A673 (cell line): ENCODE data around the gene SPRR1A. TPM values are rescaled to one million over a fixed set of nuclear protein-coding genes. Genes with fewer than 3 reads are reported as not detected.

Experiments used
- BruUV-seq: library from RNA; stranded (reverse); fragments of 400-500 nt; replicated peaks from 2 replicates; lab custom pipeline; 2021; lab: Mats Ljungman, UMichigan
- CTCF ChIA-PET: fragments of 300-600 bp; sonication (Branson Sonifier 250); formaldehyde crosslinking; loops from one replicate; lab custom pipeline; 2022; ENCODE audit warnings: antibody characterized with exemption; lab: Charles Lee
- POLR2A ChIA-PET: fragments of 300-600 bp; sonication (Branson Sonifier 250); formaldehyde crosslinking; loops from one replicate; lab custom pipeline; 2022; ENCODE audit warnings: antibody characterized with exemption; ENCODE audit not compliant: low non-redundant PET; lab: Charles Lee
- DNase-seq: peaks from one replicate; pipeline ENCODE4 v3.0.0-alpha.2; 2015; ENCODE audit warnings: low spot score
- H3K27ac ChIP-seq: fragments of 200-600 bp; sonication (generic); 2 replicates; pipeline ENCODE4 v1.5.1; 2016; ENCODE audit warnings: mixed run types, low read depth, mild to moderate bottlenecking, mixed read lengths, antibody characterized with exemption, low read length; ENCODE audit not compliant: poor library complexity, severe bottlenecking
- H3K27me3 ChIP-seq: fragments of 200-600 bp; sonication (generic); replicated peaks from 2 replicates; pipeline ENCODE4 v1.6.1; 2017; ENCODE audit warnings: mixed run types, low read depth, mild to moderate bottlenecking, mixed read lengths, antibody characterized with exemption, low read length; ENCODE audit not compliant: insufficient read depth, poor library complexity
- H3K36me3 ChIP-seq: fragments of 200-600 bp; sonication (generic); 2 replicates; pipeline ENCODE4 v1.6.1; 2016; ENCODE audit warnings: mixed run types, mild to moderate bottlenecking, mixed read lengths, antibody characterized with exemption, low read length; ENCODE audit not compliant: insufficient read depth, poor library complexity, severe bottlenecking
- H3K4me1 ChIP-seq: fragments of 200-600 bp; sonication (generic); 2 replicates; pipeline ENCODE4 v1.6.1; 2017; ENCODE audit warnings: mixed run types, mild to moderate bottlenecking, mixed read lengths, antibody characterized with exemption, low read length; ENCODE audit not compliant: insufficient read depth, poor library complexity, severe bottlenecking
- H3K4me3 ChIP-seq: fragments of 200-600 bp; sonication (generic); 2 replicates; pipeline ENCODE4 v1.5.1; 2016; ENCODE audit warnings: low read depth, mixed run types, mild to moderate bottlenecking, mixed read lengths, low read length; ENCODE audit not compliant: poor library complexity, severe bottlenecking
- H3K9me3 ChIP-seq: fragments of 200-600 bp; sonication (generic); 2 replicates; pipeline ENCODE4 v1.6.1; 2016; ENCODE audit warnings: mixed run types, low read depth, mild to moderate bottlenecking, mixed read lengths, antibody characterized with exemption, low read length; ENCODE audit not compliant: poor library complexity, severe bottlenecking
- EZH2 ChIP-seq: fragments of 200-600 bp; sonication (generic); IDR thresholded peaks from 2 replicates; pipeline ENCODE4 v1.6.1; 2017; ENCODE audit warnings: borderline replicate concordance, low read depth, mild to moderate bottlenecking, mixed read lengths, antibody characterized with exemption, low read length; ENCODE audit not compliant: poor library complexity, severe bottlenecking
- intact Hi-C: fragments of 100-400 bp; cut with micrococcal nuclease; formaldehyde crosslinking; loops from one replicate; pipeline ENCODE4 v1.10.0; 2022; ENCODE audit not compliant: unreplicated experiment
- total RNA-seq: library from RNA; stranded (reverse); gene quantifications from 2 replicates; pipeline ENCODE4 v1.2.3, GENCODE V29; 2021
- TF ChIP-seq, protein P1 (sequence below): fragments of 300-800, 200-600 bp; sonication (generic); conservative IDR thresholded peaks from 2 replicates; pipeline ENCODE4 v1.5.1; 2017; ENCODE audit warnings: low read depth, mild to moderate bottlenecking, antibody characterized with exemption, low read length, moderate library complexity, mixed read lengths

Gene SPRR1A
- total RNA-seq, 1 experiment from 2014 or later: not detected

DNA sequence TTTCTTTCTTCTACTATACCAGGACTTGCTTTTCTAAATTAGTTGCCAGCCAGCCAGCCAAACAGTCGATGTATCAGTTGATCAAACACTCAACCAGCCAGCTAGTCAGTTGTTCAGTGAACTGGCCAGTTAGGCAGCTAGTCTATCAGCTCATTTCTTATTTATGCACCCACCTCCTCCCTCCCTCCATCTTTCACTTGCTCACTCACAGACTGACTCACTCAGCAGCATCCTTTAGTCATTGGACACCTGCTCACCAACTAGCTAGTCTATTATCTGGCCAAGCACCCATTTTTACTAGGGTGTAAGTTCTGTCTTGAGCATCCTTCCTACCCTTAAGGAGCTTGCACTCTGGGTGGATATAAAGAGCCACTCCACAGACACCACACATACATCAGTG, 19.3 kb upstream of the SPRR1A start:
- no peaks in the 10 kb centered on the region for H3K9me3 ChIP-seq
- POLR2A ChIA-PET: no interaction called here
- H3K27me3 ChIP-seq: peaks cover 11% of the 10 kb centered on the region
- H3K36me3 ChIP-seq: no peaks in the 10 kb centered on the region
- CTCF ChIA-PET: no interaction called here
- TF ChIP-seq, protein P1, sequence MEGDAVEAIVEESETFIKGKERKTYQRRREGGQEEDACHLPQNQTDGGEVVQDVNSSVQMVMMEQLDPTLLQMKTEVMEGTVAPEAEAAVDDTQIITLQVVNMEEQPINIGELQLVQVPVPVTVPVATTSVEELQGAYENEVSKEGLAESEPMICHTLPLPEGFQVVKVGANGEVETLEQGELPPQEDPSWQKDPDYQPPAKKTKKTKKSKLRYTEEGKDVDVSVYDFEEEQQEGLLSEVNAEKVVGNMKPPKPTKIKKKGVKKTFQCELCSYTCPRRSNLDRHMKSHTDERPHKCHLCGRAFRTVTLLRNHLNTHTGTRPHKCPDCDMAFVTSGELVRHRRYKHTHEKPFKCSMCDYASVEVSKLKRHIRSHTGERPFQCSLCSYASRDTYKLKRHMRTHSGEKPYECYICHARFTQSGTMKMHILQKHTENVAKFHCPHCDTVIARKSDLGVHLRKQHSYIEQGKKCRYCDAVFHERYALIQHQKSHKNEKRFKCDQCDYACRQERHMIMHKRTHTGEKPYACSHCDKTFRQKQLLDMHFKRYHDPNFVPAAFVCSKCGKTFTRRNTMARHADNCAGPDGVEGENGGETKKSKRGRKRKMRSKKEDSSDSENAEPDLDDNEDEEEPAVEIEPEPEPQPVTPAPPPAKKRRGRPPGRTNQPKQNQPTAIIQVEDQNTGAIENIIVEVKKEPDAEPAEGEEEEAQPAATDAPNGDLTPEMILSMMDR: no peak
- TF ChIP-seq EZH2: no peak
- H3K4me3 ChIP-seq: no peak overlapping the region
- BruUV-seq: no TSS peak
- no peaks in the 10 kb centered on the region for H3K4me1 ChIP-seq
- intact Hi-C loops: no loop called here
- no peak overlapping the region for H3K27ac ChIP-seq
- DNase-seq: no peak

GRCh38 chr1:152965853-152966252, 18.0 kb upstream of the SPRR1A start:
- intact Hi-C loops: no loop called here
- Histone ChIP-seq H3K36me3 (no peaks in the 10 kb centered on the region), H3K4me1 (no peaks in the 10 kb centered on the region), H3K4me3 (no peak overlapping the region), H3K27ac (no peak overlapping the region), H3K9me3 (no peaks in the 10 kb centered on the region), H3K27me3 (peaks cover 11% of the 10 kb centered on the region)
- no peak for DNase-seq
- POLR2A ChIA-PET: no interaction called here
- CTCF ChIA-PET: no interaction called here
- BruUV-seq: no TSS peak
- no peak for TF ChIP-seq EZH2
- TF ChIP-seq, protein P1: no peak

DNA sequence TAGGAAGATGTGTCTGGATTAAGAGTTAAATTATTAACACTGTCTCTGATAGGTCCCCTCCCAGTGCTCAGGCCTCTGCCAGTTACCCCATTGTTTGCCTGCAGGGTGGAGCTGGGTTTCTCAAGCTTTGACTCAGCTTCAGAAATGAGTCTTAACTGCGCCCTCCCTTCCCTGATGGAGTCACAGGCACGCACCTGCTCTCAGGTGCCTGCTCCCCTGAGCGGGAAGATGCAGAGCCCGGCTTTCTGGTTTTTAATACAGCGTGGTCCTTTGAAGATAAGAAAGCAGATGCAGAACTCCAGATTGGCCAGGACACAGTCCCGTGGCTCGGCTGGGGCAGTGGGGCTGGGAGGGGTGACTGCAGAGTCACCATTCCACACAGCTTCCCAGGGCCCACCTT, 16.7 kb upstream of the SPRR1A start:
- BruUV-seq: no TSS peak
- intact Hi-C loops: no loop called here
- no peak for DNase-seq
- H3K27ac ChIP-seq: no peak overlapping the region
- H3K9me3 ChIP-seq: no peaks in the 10 kb centered on the region
- no peak overlapping the region for H3K4me3 ChIP-seq
- ChIA-PET CTCF (no interaction called here), POLR2A (no interaction called here)
- peaks cover 11% of the 10 kb centered on the region for H3K27me3 ChIP-seq
- TF ChIP-seq, protein P1: no peak
- TF ChIP-seq EZH2: no peak
- H3K4me1 ChIP-seq: no peaks in the 10 kb centered on the region
- no peaks in the 10 kb centered on the region for H3K36me3 ChIP-seq
